Stimulated activated CD4-positive, alpha-beta T cell treated with anti-CD3 and anti-CD28 coated beads, Interleukin-15, amount 100 ng/mL, for 24 hours (primary cell): ENCODE results near the gene PLSCR1.
"Not testable (repeated sequence)": the region's sequence is repeated elsewhere in the genome, so short reads cannot be mapped to it uniquely, and the experiment has no call there.

ENCODE experiments used
- DNase-seq: peaks from one replicate; pipeline ENCODE4 v3.0.0-alpha.2; 2020

PLSCR1 gene

DNA sequence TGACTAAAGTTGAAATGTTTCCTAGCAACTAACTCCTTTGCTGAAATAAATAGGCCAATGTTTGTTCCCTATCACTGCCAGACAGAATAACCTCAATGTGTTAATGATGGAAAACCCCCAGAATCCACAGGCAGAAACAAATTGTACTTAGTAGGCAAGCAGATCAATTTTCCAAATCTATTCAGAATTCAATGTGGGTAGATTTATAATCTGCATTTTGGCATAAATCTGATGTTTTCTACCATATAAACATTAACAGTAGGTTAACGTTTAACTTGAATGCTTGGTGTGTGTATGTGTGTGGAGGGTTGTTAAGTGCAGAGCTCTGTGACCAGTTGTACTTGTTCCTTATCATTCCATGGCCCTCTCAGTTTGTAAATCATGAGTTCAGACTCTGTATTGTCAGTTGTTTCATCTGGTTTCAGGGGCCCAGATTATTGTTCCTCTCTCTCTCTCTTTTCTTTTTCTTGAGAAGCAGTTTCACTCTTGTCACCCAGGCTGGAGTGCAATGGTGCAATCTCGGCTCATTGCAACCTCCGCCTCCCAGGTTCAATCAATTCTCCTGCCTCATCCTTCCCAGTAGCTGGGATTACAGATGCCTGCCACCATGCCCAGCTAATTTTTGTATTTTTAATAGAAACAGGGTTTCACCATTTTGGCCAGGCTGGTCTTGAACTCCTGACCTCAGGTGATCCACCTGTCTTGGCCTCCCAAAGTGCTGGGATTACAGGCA, 32.8 kb downstream of the PLSCR1 start:
- DNase-seq = no peak

DNA sequence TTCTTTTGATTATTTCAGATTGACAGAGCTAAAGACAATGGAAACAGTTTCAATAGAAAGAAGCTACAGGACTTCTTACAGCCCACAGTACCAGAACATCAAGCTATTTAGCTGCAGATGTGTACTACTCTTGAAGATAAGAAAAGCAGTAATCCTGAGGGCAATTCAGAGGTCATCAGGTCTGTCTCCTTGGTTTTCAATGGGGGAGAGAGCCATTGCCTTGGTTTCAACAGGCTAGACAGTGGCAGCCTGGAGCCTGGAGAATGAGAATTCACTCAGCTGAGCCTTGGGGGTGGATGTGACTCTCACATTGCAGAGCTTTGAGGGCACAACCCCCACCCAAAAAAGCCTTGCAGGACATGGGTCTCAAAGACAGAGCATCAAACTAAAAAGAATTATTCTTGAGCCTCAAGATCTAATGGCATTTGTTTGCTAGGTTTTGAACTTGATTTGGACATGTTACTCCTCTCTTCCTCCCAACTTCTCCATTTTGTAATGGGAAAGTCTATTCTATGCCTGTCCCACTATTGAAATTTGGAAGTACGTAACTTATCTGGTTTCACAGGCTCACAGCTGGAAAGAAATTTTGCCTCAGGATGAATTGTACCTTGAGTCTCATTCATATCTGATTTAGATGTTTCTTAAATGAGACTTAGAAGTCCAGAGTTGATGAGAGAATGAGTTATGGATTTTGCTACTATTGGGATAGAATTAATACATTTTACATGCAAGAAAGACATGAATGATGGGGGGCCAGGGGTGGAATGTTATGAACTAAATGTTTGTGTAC, 36.9 kb downstream of the PLSCR1 start:
- DNase-seq = no peak

DNA sequence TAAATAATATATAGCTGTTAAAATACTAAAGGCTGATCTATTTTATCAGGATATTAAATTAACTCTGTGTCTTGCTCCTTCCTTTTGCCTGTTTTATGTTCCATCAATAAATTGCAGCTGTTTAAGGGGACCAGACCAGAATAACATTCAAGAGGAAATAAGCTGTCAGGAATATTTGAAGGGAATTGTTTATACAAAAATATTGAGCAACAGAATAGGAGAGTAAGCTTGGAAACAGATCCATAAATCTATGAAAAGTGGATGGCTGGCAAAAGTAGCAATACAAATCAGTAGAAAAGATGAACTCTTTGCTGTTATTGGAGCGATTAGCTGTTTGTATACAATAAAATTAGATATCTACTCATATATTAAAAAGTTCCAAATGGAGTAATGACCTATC, 38.9 kb downstream of the PLSCR1 start:
- no peak for DNase-seq

DNA sequence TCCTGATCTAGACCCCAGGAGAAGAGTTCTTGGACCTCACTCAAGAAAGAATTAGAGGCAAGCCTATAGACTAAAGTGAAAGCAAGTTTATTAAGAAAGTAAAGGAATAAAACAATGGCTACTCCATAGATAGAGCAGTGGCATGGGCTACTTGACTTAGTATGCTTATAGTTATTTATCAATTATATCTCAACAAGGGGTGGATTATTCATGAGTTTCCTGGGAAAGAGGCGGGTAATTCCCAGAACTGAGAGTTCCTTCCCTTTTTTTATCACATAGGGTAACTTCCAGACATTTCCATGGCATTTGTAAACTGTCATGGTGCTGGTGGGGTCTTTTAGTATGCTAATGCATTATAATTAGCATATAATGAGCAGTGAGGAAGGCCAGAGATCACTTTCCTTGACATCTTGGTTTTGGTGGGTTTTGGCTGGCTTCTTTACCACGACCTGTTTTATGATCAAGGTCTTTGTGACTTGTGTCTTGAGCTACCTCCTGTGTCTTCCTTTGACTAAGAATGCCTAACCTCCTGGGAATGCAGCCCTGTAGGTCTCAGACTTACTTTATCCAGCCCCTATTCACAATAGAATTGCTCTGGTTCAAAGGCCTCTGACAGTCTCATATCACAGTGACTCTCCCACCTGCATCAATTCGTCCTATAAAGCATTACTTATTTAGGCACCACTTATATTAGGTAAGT, 39.8 kb downstream of the PLSCR1 start:
- DNase-seq = no peak

DNA sequence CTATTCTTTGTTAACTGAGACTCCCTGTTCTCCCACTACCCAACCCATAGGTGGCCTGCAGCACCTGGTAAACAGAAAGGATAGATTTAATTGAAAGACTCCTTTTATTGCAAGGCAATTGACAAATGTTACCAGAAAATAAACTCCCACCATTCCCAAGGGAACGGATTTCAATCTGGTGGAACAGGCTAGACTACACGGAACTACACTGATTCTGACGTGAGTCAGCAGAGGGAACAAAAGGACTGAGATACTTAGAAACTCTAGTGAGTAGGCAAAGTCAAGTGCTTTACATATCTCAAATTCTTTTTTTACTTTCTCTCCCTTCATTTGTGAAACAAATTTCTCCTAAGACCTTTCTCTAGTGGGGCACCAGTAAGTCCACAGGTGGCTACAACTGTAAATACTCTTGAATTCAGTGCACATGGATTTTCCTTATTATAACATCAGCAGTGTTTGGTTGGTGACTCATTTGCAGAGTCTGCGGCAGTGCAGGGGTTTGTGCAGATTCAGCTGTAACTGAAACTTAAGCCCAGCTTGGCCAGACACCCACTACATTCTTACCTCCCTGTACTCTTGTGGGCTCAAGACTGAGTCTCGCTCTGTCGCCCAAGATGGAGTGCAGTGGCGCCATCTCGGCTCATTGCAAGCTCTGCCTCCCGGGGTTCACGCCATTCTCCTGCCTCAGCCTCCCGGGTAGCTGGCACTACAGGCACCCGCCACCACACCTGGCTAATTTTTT, 40.8 kb downstream of the PLSCR1 start:
- peak; percentile 7 for DNase-seq

DNA sequence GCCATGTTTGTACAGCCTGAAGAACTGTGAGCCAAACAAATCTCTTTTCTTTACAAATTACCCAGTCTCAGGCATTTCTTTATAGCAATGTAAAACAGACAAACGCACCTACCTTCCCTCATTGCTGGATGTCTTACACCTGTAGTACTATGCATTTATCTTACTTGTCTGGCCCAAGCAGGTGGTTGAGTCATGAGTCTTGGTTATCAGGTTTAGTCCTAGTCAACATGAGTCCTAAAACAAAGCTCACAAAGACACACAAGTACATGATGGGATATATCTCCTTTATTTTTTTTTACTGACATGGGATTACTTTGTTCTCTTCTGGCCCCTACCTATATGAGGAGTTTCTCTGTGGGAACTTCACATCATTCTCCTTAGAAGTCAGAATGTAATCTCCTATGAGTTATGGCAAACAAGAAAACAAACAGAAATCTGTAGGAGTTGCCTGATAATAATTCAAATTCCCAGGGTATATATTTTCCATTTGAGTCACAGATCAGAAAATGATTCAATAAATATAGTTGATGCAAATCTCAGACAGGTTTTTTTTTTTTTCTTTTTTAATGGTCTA, 41.4 kb downstream of the PLSCR1 start:
- no peak for DNase-seq

DNA sequence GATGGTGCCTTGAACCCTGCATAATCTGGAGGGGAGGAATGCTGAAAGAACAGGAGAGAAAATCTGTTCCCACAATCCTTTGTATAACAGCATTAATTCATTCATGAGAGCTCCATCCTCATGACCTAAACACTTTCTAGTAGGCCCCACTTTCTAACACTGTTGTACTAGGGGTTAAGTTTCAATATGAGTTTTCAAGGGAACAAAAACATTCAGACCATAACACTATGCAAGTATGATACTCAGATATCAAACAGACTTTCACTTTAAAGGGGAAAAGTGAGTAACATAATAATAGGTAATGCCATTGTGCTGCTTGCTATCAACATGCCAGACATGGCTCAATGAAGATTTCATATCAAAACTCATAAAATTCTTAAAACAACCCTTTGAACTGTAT, 42.7 kb downstream of the PLSCR1 start:
- no peak for DNase-seq

DNA sequence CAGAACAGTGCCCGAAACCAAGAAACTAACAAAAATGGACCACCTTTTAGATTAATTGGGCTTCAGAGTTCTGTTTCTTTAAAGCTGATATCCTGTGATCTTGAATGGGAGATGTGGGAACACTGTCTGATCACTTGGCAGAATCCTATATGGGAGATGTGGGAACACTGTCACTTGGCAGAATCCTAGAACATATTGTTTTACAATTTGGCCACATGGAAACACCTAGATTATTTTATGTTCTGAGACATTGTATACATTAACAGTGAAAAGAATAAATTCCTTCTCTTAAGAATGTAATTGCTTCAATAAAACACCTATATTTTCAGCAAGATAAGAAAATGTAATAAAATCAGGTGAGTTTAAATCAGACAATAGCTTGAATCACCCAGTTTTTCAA, 44.7 kb downstream of the PLSCR1 start:
- DNase-seq = no peak

DNA sequence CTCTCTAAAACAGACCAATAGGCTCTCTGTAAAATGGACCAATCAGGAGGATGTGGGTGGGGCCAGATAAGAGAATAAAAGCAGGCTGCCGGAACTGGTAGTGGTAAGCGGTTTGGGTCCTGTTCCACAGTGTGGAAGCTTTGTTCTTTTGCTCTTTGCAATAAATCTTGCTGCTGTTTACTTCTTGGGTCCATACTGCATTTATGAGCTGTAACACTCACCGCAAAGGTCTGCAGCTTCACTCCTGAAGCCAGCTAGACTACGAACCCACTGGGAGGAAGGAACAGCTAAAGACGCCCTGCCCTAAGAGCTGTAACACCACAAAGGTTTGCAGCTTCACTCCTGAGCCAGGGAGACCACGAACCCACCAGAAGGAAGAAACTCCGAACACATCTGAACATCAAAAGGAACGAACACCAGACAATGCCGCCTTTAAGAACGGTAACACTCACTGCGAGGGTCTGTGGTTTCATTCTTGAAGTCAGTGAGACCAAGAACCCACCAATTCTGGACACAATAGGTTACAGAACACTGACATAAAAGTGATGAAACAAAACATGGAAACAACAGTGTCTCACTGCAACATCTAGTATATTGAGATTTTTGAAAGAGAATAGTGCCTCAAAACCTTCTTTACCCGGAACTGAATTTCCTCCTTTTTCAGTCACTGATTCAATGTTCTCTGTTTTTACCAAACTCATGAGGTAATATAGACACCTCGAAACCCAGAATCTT, 46.2 kb downstream of the PLSCR1 start:
- peak; percentile 33 for DNase-seq

DNA sequence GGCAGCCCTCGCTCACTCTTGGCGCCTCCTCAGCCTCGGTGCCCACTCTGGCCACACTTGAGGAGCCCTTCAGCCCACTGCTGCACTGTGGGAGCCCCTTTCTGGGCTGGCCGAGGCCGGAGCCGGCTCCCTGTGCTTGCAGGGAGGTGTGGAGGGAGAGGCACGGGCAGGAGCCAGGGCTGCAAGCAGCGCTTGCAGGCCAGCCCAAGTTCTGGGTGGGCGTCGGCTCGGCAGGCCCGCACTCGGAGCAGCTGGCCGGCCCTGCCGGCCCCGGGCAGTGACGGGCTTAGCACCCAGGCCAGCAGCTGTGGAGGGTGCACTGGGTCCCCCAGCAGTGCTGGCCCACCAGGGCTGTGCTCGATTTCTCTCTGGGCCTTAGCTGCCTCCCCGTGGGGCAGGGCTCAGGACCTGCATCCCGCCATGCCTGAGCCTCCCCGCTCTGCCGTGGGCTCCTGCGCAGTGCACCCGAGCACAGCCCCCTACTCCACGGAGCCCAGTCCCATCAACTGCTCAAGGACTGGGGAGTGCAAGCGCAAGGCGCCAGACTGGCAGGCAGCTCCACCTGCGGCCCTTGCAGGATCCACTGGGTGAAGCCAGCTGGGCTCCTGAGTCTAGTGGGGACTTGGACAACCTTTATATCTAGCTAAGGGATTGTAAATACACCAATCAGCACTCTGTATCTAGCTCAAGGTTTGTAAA, 47.1 kb downstream of the PLSCR1 start:
- not testable (repeated sequence) for DNase-seq

DNA sequence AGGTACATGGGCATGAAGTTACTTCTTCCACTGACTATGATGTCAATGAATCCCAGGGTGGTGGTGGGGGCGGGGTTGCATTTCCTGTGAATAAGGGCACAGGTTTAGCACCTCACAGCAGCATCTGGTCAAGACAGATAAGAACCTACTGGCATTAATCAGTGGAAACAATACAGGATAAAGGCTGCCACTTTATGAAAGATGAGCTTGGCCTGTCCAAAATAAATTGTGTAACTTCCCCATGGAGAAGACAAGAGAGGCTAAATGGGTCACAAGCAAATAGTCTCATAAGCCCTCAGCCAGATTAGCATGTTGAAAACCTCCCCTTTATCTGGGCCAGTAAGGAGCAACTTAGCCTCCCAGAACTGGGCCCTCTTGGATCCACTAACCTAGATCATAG, 47.7 kb downstream of the PLSCR1 start:
- no peak for DNase-seq

DNA sequence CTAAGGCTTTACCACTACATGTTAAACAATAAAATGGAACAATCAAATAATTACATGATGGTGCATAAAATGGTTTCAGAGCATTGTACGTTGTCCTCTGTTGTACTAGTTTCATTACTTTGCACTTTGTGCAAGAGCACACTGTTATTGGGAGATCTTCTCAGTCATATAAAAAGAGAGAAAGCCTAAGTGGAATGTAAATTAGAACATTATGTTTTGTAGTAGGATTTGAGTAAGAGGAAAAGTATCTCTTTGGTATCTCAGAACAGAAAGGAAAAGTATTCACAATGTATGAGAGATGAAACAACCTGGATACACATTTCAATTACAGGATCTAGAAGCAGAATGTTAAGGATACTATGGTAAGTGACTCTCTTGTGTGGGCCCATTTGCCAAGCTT, 48.2 kb downstream of the PLSCR1 start:
- no peak for DNase-seq

DNA sequence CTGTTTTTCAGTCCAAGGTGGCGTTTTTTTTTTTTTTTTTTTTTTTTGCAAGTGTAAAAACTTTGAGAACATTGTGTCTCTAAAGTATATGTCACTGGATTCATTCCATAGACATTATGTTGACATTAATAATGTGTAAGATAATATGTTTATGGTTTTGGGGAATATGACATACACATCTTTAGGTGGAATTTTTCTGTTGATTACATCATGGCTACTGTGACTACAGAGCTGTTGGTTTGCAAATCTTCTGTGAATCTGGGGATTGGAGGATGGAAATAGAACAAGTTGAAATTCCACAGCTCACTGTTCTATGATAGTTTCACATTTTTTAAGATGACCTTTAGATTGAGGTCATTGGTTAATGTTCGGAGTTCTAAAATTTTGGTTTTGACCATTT, 50.6 kb downstream of the PLSCR1 start:
- no peak for DNase-seq

DNA sequence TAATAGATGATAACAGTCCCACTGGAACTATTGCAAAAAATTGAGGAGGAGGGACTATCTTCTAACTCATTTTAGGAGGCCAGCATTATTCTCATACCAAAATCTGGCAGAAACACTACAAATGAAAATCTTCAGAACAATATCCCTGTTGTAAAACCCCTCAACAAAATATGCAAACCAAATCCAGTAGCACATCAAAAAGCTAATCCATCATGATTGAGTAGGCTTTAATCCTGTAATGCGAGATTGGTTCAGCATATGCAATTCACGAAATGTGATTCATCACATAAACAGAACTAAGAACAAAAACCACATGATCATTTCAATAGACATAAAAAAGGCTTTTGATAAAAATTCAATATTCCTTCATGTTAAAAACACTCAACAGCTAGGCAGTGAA, 51.2 kb downstream of the PLSCR1 start:
- no peak for DNase-seq

DNA sequence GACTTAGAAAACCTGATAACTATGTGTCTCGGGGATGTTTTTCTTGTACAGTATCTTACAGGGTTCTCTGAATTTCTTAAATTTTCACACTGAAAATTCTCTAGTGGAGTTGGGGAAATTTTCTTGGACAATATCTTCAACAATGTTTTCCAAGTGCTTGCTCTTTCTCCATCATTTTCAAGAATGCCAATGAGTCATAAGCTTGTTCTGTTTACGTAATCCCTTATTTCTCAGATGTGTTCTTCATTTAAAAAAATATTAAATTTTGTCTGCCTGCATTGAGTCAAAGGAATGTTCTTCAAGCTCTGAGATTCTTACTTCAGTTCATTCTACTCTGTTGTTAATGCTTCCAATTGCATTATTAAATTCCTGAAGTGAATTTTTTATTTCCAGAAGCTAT, 53.1 kb downstream of the PLSCR1 start:
- no peak for DNase-seq

DNA sequence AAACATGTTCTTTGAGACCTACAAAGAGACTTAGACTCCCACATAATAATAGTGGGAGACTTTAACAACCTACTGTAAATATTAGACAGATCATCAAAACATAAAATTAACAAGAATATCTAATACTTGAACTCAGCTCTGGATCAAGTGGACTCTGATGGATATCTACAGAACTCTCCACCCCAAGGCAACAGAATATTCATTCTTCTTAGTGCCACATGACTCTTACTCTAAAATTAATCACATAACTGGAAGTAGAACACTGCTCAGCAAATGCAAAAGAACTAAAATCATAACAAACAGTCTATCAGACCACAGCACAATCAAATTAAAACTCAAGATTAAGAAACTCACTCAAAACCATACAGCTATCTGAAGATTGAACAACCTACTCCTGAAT, 59.1 kb downstream of the PLSCR1 start:
- no peak for DNase-seq

DNA sequence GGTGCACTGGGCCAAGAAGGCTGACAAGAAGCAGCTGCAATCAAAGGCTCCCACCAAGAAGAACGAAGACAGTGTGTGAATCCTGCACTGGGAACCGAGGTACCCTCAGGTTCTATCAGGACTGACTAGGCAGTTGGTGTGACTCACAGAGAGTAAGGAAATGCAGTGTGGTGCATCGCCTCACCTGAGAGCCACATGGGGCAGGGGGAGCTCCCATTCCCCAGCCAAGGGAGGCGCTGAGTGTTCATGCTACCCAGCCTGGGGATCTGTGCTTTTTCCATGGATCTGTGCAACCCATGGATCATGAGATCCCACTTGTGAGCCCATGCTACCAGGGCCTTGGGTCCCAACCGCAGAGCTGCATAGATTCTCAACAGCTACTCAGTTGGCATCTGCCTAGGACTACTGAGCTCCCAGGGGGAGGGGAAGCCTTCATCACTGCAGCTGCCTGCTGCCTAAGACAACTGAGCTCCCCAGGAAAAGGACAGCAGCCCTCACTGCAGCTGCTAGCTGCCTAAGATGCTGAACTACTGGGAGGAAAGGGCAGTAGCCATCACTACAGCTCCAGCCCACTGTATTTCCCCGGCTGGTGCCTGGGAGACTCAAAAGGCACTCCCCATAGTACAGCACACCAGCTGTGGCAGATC, 68.2 kb downstream of the PLSCR1 start:
- DNase-seq = no peak

DNA sequence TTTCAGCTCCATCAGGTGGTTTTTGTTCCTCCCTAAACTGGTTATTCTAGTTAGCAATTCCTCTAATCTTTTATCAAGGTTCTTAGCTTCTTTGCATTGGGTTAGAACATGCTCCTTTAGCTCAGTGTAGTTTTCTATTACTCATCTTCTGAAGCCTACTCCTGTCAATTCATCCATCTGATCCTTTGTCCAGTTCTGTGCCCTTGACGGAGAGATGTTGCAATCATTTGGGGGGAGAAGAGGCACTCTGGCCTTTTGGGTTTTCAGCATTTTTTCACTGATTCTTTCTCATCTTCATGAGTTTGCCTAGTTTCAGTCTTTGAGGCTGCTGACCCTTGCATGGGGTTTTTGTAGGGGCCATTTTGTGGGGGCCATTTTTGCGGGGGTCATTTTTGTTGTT, 69.4 kb downstream of the PLSCR1 start:
- DNase-seq = not testable (repeated sequence)

DNA sequence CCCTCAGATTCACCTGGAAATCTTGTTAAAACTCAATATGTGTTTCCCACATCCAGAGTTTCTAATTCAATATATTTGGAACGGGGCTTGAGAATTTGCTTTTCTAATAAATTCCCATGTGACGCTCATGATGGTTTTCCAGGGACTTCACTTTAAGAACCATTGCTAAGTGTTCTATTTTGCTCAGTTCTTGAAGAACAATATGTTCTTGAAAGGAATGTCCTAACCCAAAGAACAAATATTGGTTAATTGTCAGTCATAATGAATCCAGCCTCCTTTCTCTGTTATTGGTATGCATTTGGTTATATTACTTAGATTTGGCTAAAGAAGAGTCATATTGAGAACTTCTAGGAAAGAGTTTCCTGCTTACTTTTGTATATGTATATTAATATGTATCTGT, 70.7 kb downstream of the PLSCR1 start:
- DNase-seq = no peak

DNA sequence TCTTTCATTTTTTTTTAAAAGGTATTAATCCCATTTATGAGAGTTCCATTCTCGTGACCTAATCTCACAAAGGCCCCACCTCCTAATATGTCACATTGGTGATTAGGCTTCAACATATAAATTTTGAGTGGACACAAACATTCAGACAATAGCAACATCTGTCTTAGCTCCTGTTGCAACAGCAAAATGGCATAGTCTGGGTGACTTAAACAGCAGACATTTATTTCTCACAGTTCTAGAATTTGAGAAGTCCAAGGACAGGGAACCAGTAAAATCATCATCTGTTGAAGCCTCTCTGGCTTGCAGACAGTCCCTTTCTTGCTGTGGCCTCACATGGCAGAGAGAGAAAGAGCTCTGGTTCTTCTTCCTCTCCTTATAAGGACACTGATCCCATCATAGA, 71.8 kb downstream of the PLSCR1 start:
- DNase-seq = no peak

DNA sequence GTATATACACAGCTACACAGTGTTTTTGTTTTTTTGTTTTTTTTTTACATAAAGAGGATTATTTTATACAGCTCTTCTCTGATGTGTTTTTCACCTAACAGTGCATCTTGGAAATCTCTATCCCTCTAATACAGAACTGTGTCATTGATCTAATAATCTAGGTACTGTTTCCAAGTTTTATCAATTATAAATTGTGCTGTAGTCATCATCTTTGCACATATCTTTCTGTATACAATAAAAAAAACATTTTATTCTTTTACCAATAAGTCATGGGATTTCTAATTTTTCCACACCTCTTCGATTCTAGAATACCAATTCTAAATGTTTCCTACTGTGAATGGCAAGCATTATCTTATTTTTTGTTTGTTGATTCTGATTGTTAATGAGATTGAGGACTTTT, 73.4 kb downstream of the PLSCR1 start:
- DNase-seq = no peak
